Body of pancreas (tissue), 4 donors: ENCODE measurements around the gene RPE.

Experiments
- POLR2A ChIP-seq, 3 donors: fragments of 450-650 bp; IDR thresholded peaks; one replicate each; pipeline ENCODE4 v1.6.1; 2016; ENCODE audit warnings: antibody characterized with exemption in 3 of 3, mild to moderate bottlenecking in 2 of 3
- TF ChIP-seq, protein P1 (sequence below), 7 experiments: fragments of 450-650 bp in 4 of 7; fragments of 200-600 bp in 3 of 7; sonication (generic) in 3 of 7; IDR thresholded peaks; one replicate each; pipeline ENCODE4 v1.5.1; 2016 to 2019; ENCODE audit warnings: antibody characterized with exemption in 7 of 7

DNA sequence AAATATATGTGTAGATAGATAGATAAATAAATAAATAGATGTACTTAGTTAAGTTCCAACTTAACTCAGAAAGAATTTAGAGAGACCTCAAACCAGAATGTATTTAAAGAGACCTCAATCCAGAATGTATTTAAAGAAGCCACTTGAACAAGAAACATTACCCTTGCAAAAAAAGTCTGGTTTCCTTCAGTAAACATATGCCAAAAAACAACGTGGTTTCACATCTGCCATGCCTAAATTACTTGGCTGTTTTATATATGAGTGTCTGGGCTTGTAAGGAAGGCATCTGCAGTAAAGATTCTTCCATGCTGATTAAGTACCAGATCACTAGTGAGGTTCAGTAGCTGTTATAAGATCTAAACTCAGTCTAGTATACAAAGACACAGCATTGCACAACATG is 29.1 kb upstream of the RPE start:
- TF ChIP-seq, protein P1, sequence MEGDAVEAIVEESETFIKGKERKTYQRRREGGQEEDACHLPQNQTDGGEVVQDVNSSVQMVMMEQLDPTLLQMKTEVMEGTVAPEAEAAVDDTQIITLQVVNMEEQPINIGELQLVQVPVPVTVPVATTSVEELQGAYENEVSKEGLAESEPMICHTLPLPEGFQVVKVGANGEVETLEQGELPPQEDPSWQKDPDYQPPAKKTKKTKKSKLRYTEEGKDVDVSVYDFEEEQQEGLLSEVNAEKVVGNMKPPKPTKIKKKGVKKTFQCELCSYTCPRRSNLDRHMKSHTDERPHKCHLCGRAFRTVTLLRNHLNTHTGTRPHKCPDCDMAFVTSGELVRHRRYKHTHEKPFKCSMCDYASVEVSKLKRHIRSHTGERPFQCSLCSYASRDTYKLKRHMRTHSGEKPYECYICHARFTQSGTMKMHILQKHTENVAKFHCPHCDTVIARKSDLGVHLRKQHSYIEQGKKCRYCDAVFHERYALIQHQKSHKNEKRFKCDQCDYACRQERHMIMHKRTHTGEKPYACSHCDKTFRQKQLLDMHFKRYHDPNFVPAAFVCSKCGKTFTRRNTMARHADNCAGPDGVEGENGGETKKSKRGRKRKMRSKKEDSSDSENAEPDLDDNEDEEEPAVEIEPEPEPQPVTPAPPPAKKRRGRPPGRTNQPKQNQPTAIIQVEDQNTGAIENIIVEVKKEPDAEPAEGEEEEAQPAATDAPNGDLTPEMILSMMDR (IDR thresholded peaks at IDR 0.05): no peak
- no peak for TF ChIP-seq POLR2A (IDR thresholded peaks at IDR 0.05)
